Measurements from ENCODE around the gene COL4A3. TPM values are rescaled to one million over a fixed set of nuclear protein-coding genes. Genes with fewer than 3 reads are reported as not detected.
A peak's percentile ranks its signal among the peaks of the same experiment; 100 is the strongest.

Gene COL4A3
- total RNA-seq, 1 experiment from 2014 or later = 0.12 TPM

GRCh38 chr2:227308784-227309183 lies 144.4 kb downstream of the COL4A3 start:
- H3K36me3 Mint-ChIP-seq (ENCODE audit: insufficient read depth, unreplicated experiment) = no peaks in the 10 kb centered on the region
- no peaks in the 10 kb centered on the region for H3K27me3 Mint-ChIP-seq (ENCODE audit: insufficient read depth, unreplicated experiment)
- intact Hi-C loops (cut with micrococcal nuclease) = no loop called here
- no TSS peak for BruUV-seq (replicated peaks)
- DNase-seq (ENCODE audit: unreplicated experiment) = peak; percentile 13
- H3K27ac Mint-ChIP-seq (ENCODE audit: low read depth, unreplicated experiment) = no peak overlapping the region
- TF ChIP-seq CTCF (IDR thresholded peaks at IDR 0.05; ENCODE audit: unreplicated experiment) = no peak
- ChIA-PET CTCF (interaction anchor here (0.7 to 1.0 kb wide), 2 partner anchors 17 to 179 kb away, joined by 3 read pairs; no protein-coding TSS in a partner anchor), POLR2A (interaction anchor here (0.6 kb wide), 1 partner anchor 16 kb away, joined by 3 read pairs; no protein-coding TSS in a partner anchor)
- H3K9me3 Mint-ChIP-seq (ENCODE audit: unreplicated experiment) = no peaks in the 10 kb centered on the region
- no peak overlapping the region for H3K4me3 Mint-ChIP-seq (ENCODE audit: unreplicated experiment)
- H3K4me1 Mint-ChIP-seq (ENCODE audit: insufficient read depth, unreplicated experiment) = peaks cover 11% of the 10 kb centered on the region

DNA sequence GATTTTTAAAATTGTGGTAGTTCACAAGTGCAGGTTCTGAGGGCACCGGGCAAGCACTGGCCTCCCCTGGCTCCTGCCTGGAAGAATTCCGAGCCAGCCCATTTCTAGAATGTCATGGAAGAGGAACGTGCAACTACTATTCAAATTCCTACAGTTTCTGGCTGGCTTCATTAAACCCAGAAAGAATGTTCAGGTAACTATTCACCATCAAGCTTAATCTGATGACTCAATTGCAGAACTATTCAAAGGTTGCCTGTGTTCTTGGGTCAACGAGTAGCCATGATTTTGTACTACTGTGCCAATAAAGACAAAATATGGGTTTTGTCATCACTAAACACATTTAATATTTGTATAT lies 146.3 kb downstream of the COL4A3 start:
- peak overlapping the region; percentile 19 for H3K27ac Mint-ChIP-seq (ENCODE audit: low read depth, unreplicated experiment)
- intact Hi-C loops (cut with micrococcal nuclease) = no loop called here
- peak; percentile 27 for DNase-seq (ENCODE audit: unreplicated experiment)

DNA sequence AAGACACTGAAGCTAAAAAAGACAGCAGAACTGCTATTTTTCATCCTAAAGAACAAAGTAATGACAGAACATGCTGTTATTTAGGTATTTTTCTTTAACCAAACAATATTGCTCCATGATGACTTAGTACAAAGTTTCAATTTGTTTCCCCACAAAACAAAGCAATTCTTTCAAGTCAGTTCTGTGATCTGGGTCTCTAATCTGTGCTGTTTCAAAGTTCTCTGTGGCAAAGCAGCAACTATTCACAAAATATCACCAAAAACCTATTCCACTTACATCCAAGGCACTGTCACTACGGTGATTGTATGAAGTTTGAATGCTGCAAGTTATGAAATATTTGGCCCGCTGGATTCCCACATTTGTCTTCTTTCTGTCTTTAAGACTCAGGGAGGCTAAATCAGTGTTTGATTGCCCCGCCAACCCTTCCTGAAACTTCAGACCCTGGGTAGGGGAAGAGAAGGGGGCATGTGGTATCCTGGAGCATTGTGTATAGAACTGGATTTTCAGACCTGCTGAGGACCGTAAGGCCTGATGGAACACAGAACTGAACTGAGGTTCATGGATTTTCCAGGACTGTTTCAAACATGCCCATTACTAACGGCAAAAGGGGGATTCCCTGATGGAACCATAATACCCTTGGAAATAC lies 147.6 kb downstream of the COL4A3 start:
- Mint-ChIP-seq H3K4me1 (ENCODE audit: insufficient read depth, unreplicated experiment) (peaks cover 11% of the 10 kb centered on the region), H3K27ac (ENCODE audit: low read depth, unreplicated experiment) (no peak overlapping the region), H3K4me3 (ENCODE audit: unreplicated experiment) (no peak overlapping the region), H3K9me3 (ENCODE audit: unreplicated experiment) (no peaks in the 10 kb centered on the region), H3K27me3 (ENCODE audit: insufficient read depth, unreplicated experiment) (no peaks in the 10 kb centered on the region), H3K36me3 (ENCODE audit: insufficient read depth, unreplicated experiment) (no peaks in the 10 kb centered on the region)
- intact Hi-C loops (cut with micrococcal nuclease) = no loop called here
- CTCF ChIA-PET = no interaction called here
- no peak for TF ChIP-seq CTCF (IDR thresholded peaks at IDR 0.05; ENCODE audit: unreplicated experiment)
- POLR2A ChIA-PET = interaction anchor here (1.4 kb wide), 1 partner anchor 13 kb away, joined by 3 read pairs; the partner anchor contains the start of gene MFF
- DNase-seq (ENCODE audit: unreplicated experiment) = no peak
- no TSS peak for BruUV-seq (replicated peaks)

More for the DNA sequence above, 146.3 kb downstream of the COL4A3 start:
- no peak for TF ChIP-seq CTCF (IDR thresholded peaks at IDR 0.05; ENCODE audit: unreplicated experiment)
- Mint-ChIP-seq H3K27me3 (ENCODE audit: insufficient read depth, unreplicated experiment) (no peaks in the 10 kb centered on the region), H3K9me3 (ENCODE audit: unreplicated experiment) (no peaks in the 10 kb centered on the region), H3K4me1 (ENCODE audit: insufficient read depth, unreplicated experiment) (peaks cover 11% of the 10 kb centered on the region), H3K36me3 (ENCODE audit: insufficient read depth, unreplicated experiment) (no peaks in the 10 kb centered on the region), H3K4me3 (ENCODE audit: unreplicated experiment) (no peak overlapping the region)
- POLR2A ChIA-PET = interaction anchor here (0.6 to 1.6 kb wide), 3 partner anchors 9 to 1336 kb away, joined by 4 to 7 read pairs (median 7); no protein-coding TSS in a partner anchor
- BruUV-seq (replicated peaks) = no TSS peak
- CTCF ChIA-PET = interaction anchor here (1.1 kb wide), 1 partner anchor 72 kb away, joined by 4 read pairs; no protein-coding TSS in a partner anchor

GRCh38 chr2:227312579-227312978 lies 148.2 kb downstream of the COL4A3 start:
- H3K4me3 Mint-ChIP-seq (ENCODE audit: unreplicated experiment) = no peak overlapping the region
- no peaks in the 10 kb centered on the region for H3K27me3 Mint-ChIP-seq (ENCODE audit: insufficient read depth, unreplicated experiment)
- no peak for DNase-seq (ENCODE audit: unreplicated experiment)
- no peak overlapping the region for H3K27ac Mint-ChIP-seq (ENCODE audit: low read depth, unreplicated experiment)
- H3K36me3 Mint-ChIP-seq (ENCODE audit: insufficient read depth, unreplicated experiment) = no peaks in the 10 kb centered on the region
- CTCF ChIA-PET = no interaction called here
- BruUV-seq (replicated peaks) = no TSS peak
- intact Hi-C loops (cut with micrococcal nuclease) = no loop called here
- POLR2A ChIA-PET = interaction anchor here (1.4 kb wide), 1 partner anchor 12 kb away, joined by 3 read pairs; the partner anchor contains the start of gene MFF
- peaks cover 3% of the 10 kb centered on the region for H3K9me3 Mint-ChIP-seq (ENCODE audit: unreplicated experiment)
- no peak for TF ChIP-seq CTCF (IDR thresholded peaks at IDR 0.05; ENCODE audit: unreplicated experiment)
- peaks cover 11% of the 10 kb centered on the region for H3K4me1 Mint-ChIP-seq (ENCODE audit: insufficient read depth, unreplicated experiment)

All from MCF 10A (cell line).